ENCODE measurements around the gene UBL7. TPM values are rescaled to one million over a fixed set of nuclear protein-coding genes. Genes with fewer than 3 reads are reported as not detected.

UBL7 gene
- total and polyA plus RNA-seq, 10 of the 15 experiments (the other 5 are each of a cell fraction or from before 2014, with no cell fraction given) = 25.9 to 145 (median 90.1) TPM

DNA sequence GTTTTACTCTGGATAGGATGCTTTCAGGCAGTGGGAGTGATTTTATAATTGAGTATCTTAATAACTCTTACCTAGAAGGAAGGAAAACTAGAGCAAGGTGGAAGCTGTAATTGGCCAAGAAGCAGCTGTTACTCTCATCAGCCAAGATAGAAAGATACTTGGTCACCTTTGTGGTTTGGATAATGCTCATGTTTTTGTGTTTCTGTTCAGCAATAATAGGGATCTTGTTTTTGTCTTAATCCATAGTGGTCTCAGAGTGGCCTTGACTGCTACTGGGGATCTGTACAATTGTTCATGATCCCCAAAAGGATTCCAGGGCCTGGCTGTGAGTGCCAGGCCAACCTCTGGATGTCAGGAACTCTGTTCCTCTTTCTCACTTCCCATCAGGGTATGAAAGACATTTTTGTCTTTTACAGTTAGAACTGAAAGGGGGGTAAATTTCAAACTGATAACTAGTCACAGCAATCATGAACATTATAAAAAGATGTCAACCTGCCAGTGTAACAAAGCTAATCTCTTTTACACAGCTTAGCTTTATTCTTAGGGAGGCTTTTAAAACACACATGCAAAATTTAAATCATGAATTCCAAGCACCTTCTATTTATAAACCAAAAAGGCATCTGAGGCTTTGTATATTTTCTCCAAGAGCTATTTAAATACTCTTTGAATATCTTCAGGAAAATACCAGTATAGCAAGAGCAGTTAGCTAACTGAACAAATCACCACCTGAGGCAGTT, 6.0 kb downstream of the UBL7 start:
- 0 out of 2 replicates have a peak overlapping the region, but pooled peaks have one; percentile 3 for H3K4me3 ChIP-seq
- FAIRE-seq = peak; percentile 57
- H4K20me1 ChIP-seq (ENCODE audit: control insufficient read depth, insufficient read depth) = no peaks in the 10 kb centered on the region
- no peaks in the 10 kb centered on the region for H3K9me3 ChIP-seq (replicated peaks; ENCODE audit: control insufficient read depth, insufficient read depth, low read length)
- H3K4me1 ChIP-seq (ENCODE audit: control insufficient read depth, insufficient read depth, low read length) = peaks cover 24% of the 10 kb centered on the region
- H3K36me3 ChIP-seq (ENCODE audit: control insufficient read depth in 2 of 2, insufficient read depth in 2 of 2, low read length in 1 of 2) = peaks cover 17 to 42% of the 10 kb centered on the region in 2 experiments
- in situ Hi-C loops (cut with MboI) = no loop called here
- H3K4me2 ChIP-seq (ENCODE audit: control insufficient read depth, insufficient read depth) = peak overlapping the region; percentile 36
- BruUV-seq (replicated peaks) = no TSS peak
- peak overlapping the region; percentile 29 for H3K27ac ChIP-seq (ENCODE audit: control insufficient read depth, insufficient read depth)
- ChIA-PET POLR2A (interaction anchor here (1.0 to 1.7 kb wide), 3 partner anchors 12 to 29 kb away, joined by 3 to 4 read pairs (median 4); no protein-coding TSS in a partner anchor), RAD21 (ENCODE audit: unreplicated experiment) (interaction anchor here (0.6 to 2.3 kb wide), 8 partner anchors 24 to 86 kb away, joined by 3 to 6 read pairs (median 3); partner anchors contain the start of gene ARID3B), CTCF (interaction anchor here (1.0 to 3.6 kb wide), 12 partner anchors 8 to 92 kb away, joined by 3 to 18 read pairs (median 5); no protein-coding TSS in a partner anchor), SMC1A (ENCODE audit: uncharacterized antibody, unreplicated experiment) (interaction anchor here (0.6 to 3.1 kb wide), 13 partner anchors 10 to 88 kb away, joined by 3 to 23 read pairs (median 3); no protein-coding TSS in a partner anchor)
- H3K9ac ChIP-seq (ENCODE audit: control insufficient read depth, insufficient read depth, low read length) = no peak overlapping the region
- H3K79me2 ChIP-seq (ENCODE audit: control insufficient read depth, insufficient read depth, low read length) = peaks cover 24% of the 10 kb centered on the region
- no peaks in the 10 kb centered on the region for H3K27me3 ChIP-seq (replicated peaks in 1 of 2; ENCODE audit: control insufficient read depth in 2 of 2, insufficient read depth in 2 of 2, low read length in 1 of 2)
- DNase-seq (ENCODE audit: low read depth, low spot score) = no peak
- no peak overlapping the region for H2AFZ ChIP-seq (ENCODE audit: control insufficient read depth, low read depth, low read length)
- peak; percentile 60 for ATAC-seq
- TF ChIP-seq SPI1 (IDR thresholded peaks at IDR 0.05; ENCODE audit: borderline replicate concordance, insufficient read depth, low read depth, low read length) (peak; percentile 78; the same call in 1 of the 2 replicates), NR2F1 (conservative IDR thresholded peaks at IDR 0.05) (no peak), IKZF2 (IDR thresholded peaks at IDR 0.05) (peak; percentile 19 to 40; a peak in 2 of 4 replicates), RUNX3 (IDR thresholded peaks at IDR 0.05; ENCODE audit: low read length) (0 out of 2 replicates have a peak, but pooled peaks have one; percentile 16), IKZF1 (conservative IDR thresholded peaks at IDR 0.05) (peak; percentile 46; the same call in 1 of the 2 replicates)
- intact Hi-C loops (cut with micrococcal nuclease; ENCODE audit: unreplicated experiment) = no loop called here

All from GM12878 (cell line).